IPS-18a (cell line): Measurements from ENCODE around the gene UTRN.

ENCODE experiments used
- H3K27ac ChIP-seq: one replicate; pipeline ENCODE4 v1.5.1; 2013; ENCODE audit warnings: low read length
- H3K27me3 ChIP-seq: one replicate; pipeline ENCODE4 v1.6.1; 2013; ENCODE audit warnings: mild to moderate bottlenecking, low read length; ENCODE audit not compliant: control insufficient read depth, insufficient read depth
- H3K36me3 ChIP-seq: one replicate; pipeline ENCODE4 v1.6.1; 2013; ENCODE audit warnings: low read depth, low read length; ENCODE audit not compliant: control insufficient read depth
- H3K4me1 ChIP-seq: one replicate; pipeline ENCODE4 v1.6.1; 2013; ENCODE audit warnings: low read depth, low read length; ENCODE audit not compliant: control insufficient read depth
- H3K4me3 ChIP-seq: one replicate; pipeline ENCODE4 v1.5.1; 2013; ENCODE audit warnings: low read length
- H3K9ac ChIP-seq: one replicate; pipeline ENCODE4 v1.6.1; 2013; ENCODE audit warnings: mild to moderate bottlenecking, low read length, moderate library complexity
- H3K9me3 ChIP-seq: one replicate; pipeline ENCODE4 v1.6.1; 2013; ENCODE audit warnings: low read depth, low read length; ENCODE audit not compliant: control insufficient read depth

UTRN gene

DNA sequence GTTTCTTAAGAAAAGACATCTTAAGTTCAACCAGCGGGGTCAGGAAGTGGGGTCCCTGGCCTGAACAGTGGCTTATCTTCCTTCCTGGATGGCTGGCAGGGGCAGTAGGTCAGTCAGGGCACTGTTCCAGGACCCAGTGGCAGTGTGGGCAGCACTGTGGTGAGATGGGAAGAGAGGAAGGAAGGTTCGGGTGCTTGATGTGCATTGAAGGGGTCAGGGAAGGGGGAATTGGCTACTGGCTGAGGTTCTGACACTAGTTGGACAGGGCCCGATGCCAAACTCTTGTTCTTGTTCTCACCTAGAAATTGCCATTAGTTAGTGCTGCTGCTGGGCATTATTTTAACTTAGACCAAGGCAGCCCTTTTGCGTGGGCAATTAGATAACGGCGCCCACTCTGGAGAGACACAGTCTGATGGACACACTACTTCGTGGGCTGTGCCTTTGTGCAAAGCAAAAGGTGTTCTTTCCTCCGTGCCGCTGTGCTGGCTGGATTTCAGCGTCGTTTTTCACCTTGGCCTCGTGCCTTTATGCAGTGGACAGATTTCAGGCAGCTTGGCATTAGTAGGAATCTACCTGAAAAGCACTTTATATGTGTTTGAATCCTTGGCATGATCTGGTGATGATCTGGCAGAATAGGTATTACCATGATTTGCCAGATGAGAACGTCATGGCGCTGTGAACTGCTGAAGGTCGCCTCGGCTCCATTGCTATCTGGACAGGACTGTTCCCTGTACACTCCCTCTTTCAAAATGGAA, 30.3 kb downstream of the UTRN start:
- H3K9me3 ChIP-seq = no peaks in the 10 kb centered on the region
- H3K27ac ChIP-seq = no peak overlapping the region
- H3K4me1 ChIP-seq = no peaks in the 10 kb centered on the region
- no peaks in the 10 kb centered on the region for H3K36me3 ChIP-seq
- no peak overlapping the region for H3K4me3 ChIP-seq
- H3K27me3 ChIP-seq = no peaks in the 10 kb centered on the region
- H3K9ac ChIP-seq = no peak overlapping the region

DNA sequence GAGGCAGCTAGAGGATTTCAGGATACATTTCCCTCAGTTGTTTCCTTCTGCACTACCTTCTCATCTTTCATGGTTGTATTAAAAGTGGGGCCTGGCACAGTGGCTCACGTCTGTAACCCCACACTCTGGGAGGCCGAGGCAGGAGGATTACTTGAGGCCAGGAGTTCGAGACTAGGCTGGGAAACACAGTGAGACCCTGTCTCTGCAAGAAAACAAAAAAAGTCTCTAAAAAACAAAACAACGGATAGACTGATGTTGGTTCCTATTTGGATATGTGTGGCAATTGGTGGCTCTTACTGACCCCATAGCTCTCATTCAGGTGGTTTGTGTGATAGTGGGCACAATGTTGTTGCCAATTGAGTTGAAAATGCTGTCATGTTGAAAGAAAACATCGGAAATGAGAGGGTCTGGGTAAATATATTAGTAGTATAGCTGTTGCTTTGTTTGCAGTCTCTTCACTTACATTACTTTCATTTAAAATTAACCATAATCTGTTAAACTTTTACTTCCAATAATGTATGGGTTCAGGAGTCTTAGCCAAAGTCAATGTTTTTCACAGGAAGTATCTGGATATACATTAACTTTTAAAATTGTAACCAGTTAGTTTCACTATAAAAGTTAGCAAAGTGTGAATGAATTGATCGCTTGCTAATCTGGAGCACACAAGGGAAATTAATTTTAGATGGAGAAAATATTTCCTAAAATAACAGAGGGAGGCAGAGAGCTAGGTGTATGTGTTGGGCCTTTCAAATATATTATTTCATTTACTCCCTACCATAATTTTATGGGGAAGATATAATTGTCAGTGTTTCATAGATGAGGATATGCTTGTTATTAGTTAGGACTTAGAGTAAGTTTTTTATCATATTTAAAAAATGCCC, 31.1 kb downstream of the UTRN start:
- Histone ChIP-seq H3K4me1 (peaks cover 7% of the 10 kb centered on the region), H3K36me3 (no peaks in the 10 kb centered on the region), H3K27ac (no peak overlapping the region), H3K9ac (no peak overlapping the region), H3K27me3 (no peaks in the 10 kb centered on the region), H3K4me3 (no peak overlapping the region), H3K9me3 (no peaks in the 10 kb centered on the region)

DNA sequence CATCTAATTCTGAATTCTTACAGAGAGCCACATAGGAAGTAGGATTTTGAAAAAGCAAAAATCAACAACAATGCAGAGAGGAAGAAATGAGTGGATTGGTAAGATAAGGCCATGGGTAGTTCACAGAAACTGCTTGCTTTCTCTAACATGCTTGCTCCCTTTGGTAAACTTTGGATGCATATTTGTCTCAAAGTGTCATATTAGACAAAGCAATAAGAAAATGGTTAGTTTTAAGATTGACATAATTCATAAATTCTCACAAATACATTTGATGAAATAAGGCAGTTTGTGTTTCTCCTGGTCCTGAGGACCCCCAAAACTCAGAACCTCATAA, 31.7 kb downstream of the UTRN start:
- peaks cover 7% of the 10 kb centered on the region for H3K4me1 ChIP-seq
- no peak overlapping the region for H3K4me3 ChIP-seq
- no peak overlapping the region for H3K27ac ChIP-seq
- H3K9ac ChIP-seq = no peak overlapping the region
- H3K36me3 ChIP-seq = no peaks in the 10 kb centered on the region
- H3K27me3 ChIP-seq = no peaks in the 10 kb centered on the region
- H3K9me3 ChIP-seq = no peaks in the 10 kb centered on the region

DNA sequence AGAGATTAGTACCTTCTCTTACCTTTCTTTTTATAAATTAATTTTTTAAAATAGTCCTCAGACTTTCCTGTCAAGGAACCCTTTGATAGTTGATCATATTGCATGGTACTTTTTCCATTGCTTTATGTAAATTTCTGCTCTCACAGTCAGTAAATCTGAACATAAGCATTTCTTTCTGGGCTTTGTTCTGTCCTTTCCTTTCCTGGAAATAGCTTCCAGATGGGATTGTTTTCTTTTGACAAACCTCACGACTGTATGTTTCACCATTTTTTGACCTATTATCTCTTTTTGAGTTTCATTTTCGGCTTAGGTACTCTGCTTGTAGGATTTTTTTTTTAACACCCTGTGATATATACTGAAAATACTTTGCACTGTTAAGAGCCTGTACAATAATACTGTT, 32.6 kb downstream of the UTRN start:
- H3K9me3 ChIP-seq = no peaks in the 10 kb centered on the region
- no peak overlapping the region for H3K4me3 ChIP-seq
- no peak overlapping the region for H3K9ac ChIP-seq
- no peak overlapping the region for H3K27ac ChIP-seq
- no peaks in the 10 kb centered on the region for H3K36me3 ChIP-seq
- no peaks in the 10 kb centered on the region for H3K27me3 ChIP-seq
- H3K4me1 ChIP-seq = peaks cover 7% of the 10 kb centered on the region

DNA sequence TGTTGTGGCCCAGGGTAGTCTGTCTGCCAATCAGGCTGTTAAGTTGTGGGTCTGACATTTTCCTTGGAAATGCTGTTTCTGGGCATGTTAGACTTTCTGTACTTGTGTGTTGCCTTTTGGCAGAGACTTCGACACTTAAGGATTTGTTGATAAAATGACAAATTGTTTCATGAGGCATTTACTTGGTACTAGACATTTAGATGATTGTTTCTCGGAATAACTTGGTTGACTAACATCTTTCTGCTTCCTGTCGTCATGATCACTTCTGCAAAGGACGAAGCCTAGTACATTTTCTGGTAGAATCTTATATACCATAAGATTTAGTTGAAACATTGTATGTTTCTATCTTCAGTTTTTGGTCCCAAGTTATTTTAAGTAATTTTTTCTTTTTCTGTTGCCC, 34.1 kb downstream of the UTRN start:
- no peak overlapping the region for H3K4me3 ChIP-seq
- no peak overlapping the region for H3K27ac ChIP-seq
- peaks cover 15% of the 10 kb centered on the region for H3K4me1 ChIP-seq
- H3K27me3 ChIP-seq = no peaks in the 10 kb centered on the region
- H3K9me3 ChIP-seq = no peaks in the 10 kb centered on the region
- H3K9ac ChIP-seq = no peak overlapping the region
- no peaks in the 10 kb centered on the region for H3K36me3 ChIP-seq

DNA sequence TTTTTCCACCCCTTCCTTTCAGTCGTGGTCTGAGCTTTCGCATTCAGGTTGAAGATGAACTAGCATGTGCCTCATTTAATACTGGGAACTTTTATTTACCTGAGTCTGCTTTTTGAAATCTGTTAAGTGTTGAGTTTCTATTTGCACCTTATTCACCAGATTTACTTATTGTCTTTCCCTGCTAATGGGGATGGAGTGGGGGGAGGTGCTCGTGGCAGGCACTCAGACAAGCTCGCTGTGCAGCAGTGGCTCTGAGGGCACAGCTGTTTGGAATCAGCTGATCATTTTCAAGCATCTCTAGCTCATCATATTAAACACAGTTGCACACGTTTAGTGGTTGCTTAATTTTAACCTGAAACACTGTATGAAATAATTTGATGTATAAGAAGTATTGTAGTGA, 35.6 kb downstream of the UTRN start:
- H3K36me3 ChIP-seq = no peaks in the 10 kb centered on the region
- H3K4me3 ChIP-seq = no peak overlapping the region
- no peak overlapping the region for H3K9ac ChIP-seq
- peaks cover 30% of the 10 kb centered on the region for H3K4me1 ChIP-seq
- no peak overlapping the region for H3K27ac ChIP-seq
- no peaks in the 10 kb centered on the region for H3K27me3 ChIP-seq
- H3K9me3 ChIP-seq = no peaks in the 10 kb centered on the region

DNA sequence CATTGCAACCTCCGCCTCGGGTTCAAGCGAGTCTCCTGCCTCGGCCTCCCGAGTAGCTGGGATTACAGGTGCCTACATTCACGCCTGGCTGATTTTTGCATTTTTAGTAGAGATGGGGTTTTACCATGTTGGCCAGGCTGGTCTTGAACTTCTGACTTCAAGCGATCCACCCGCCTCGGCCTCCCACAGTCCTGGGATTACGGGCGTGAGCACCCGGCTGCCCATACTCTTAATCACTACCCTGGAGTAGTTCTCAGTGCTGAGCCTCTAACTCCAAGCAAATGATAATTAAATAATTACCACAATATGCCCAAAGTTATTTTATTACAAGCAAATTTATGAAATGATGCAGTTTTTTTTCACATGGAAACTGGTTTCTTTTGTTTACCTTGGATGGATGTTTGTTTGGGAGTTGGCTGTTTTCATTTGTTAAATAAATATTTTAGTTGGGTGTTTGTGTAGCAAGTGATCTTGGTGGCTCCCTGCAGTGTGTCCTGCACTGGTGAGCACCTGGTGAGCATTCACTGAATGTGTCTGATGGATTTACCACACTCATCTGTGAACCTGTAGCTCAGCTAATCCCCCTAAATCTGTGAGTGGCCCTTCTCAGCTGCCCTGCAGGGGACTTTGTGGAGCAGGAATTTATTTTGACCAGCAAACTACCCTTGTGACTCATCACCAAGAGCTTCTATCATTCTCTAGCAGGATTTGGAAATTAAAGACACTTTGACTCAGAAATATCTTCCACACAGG, 36.9 kb downstream of the UTRN start:
- Histone ChIP-seq H3K9ac (no peak overlapping the region), H3K27ac (no peak overlapping the region), H3K4me1 (peaks cover 37% of the 10 kb centered on the region), H3K36me3 (no peaks in the 10 kb centered on the region), H3K9me3 (no peaks in the 10 kb centered on the region), H3K4me3 (no peak overlapping the region), H3K27me3 (no peaks in the 10 kb centered on the region)

DNA sequence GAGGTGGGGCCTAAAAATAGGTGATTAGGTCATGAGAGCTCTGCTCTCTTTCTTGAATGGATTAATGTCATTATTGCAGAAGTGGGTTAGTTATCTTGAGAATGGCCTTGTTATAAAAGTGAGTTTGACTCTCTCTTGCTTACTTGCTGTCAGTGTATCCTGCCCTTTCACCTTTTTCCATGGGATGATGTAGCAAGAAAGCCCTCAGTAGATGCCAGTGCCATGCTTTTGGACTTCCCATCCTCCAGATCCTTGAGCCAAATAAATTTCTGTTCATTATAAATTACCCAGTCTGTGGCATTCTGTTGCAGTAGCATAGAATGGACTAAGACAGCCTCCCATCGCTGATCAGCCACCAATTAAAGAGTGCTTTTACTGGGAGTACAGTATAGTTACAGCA, 40.1 kb downstream of the UTRN start:
- H3K9me3 ChIP-seq = no peaks in the 10 kb centered on the region
- H3K36me3 ChIP-seq = no peaks in the 10 kb centered on the region
- H3K27ac ChIP-seq = no peak overlapping the region
- no peak overlapping the region for H3K4me3 ChIP-seq
- H3K4me1 ChIP-seq = peaks cover 51% of the 10 kb centered on the region
- H3K9ac ChIP-seq = no peak overlapping the region
- no peaks in the 10 kb centered on the region for H3K27me3 ChIP-seq

DNA sequence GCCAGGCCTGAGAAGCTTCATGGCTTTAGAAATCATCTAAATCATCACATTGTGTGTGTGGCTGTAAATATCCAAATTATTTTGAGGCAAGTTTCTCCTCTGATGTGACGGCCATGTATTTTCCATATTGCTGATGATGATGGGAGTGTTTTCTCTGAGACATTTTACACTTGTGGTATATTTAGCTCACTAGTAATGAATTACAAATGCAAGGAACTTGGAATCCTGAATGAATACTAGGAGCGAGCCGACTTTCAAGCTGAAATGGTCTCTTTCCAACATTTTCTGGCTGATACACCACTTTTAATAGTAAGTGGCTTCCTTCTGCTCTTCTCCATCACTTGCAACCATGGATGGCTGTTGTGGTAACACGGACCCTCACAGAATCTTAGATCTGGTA, 41.3 kb downstream of the UTRN start:
- Histone ChIP-seq H3K9me3 (no peaks in the 10 kb centered on the region), H3K27me3 (no peaks in the 10 kb centered on the region), H3K4me1 (peaks cover 55% of the 10 kb centered on the region), H3K27ac (no peak overlapping the region), H3K36me3 (no peaks in the 10 kb centered on the region), H3K4me3 (no peak overlapping the region), H3K9ac (no peak overlapping the region)

DNA sequence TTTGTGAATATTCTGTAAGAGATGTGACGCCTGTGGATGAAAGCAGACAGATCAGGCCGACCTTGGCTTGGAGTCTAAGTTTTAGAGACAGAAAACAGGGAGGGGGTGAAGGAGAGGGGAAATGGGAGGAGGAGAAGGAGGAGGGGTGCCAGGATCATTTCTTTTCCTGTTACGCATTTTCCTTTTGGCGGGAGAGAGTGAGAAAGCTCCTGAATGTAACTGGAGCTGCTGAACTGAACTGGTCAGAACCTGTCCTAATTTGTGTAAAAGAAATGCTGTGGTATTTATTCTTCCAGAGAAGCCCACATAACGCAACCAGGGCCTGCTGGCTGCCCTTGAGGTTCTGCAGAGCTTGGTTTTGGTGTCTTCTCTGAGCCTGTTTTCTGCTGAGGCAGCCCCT, 41.9 kb downstream of the UTRN start:
- H3K36me3 ChIP-seq = no peaks in the 10 kb centered on the region
- H3K4me3 ChIP-seq = no peak overlapping the region
- H3K27me3 ChIP-seq = no peaks in the 10 kb centered on the region
- no peak overlapping the region for H3K27ac ChIP-seq
- peaks cover 61% of the 10 kb centered on the region for H3K4me1 ChIP-seq
- no peak overlapping the region for H3K9ac ChIP-seq
- no peaks in the 10 kb centered on the region for H3K9me3 ChIP-seq

DNA sequence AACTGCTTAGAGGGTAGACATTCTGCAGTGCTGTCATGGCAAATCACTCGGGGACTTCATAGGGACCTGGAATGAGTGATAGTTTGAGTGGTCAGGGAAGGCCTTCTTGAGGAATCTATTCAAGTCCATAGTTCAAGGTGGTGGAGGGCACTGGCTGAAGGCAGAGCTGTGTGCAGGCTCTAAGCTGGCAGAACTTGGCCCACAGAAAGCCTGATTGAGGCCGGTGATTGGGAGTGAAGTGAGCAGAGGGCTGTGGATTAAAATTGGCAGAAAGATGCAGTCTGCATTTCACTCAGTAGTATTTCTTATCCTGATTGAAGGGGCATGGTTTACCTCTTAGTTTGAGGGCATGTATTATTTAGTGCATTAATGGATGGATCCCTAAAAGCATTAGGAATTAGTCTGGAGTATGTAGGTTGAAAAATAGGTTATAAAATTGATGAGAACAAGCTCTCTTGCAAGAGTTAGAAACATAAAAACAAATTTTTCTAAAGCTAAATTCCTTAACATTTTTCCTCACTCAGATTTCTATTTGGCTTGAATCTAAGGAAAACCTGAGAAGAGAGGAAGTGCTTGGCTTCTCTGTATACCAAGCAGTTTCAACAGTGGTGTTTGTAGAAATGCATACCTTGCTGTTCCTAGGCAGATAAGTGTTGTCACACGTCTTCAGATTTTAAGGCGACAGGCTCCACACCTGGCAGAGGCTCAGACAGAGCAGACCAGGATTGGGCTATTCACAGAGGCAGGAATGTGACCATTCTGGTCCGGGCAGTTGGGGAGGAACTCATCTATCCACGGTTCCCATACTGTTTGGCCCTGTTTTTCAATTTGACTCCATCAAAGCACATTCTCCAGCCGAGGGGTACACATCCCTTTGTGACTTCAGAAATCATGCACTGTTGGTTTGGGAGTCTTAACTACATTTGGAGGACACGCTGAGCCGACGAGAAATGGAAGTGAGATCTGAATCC, 45.2 kb downstream of the UTRN start:
- peaks cover 44% of the 10 kb centered on the region for H3K4me1 ChIP-seq
- peak overlapping the region; percentile 25 for H3K27ac ChIP-seq
- peak overlapping the region; percentile 46 for H3K4me3 ChIP-seq
- no peaks in the 10 kb centered on the region for H3K27me3 ChIP-seq
- peak overlapping the region; percentile 28 for H3K9ac ChIP-seq
- no peaks in the 10 kb centered on the region for H3K9me3 ChIP-seq
- H3K36me3 ChIP-seq = no peaks in the 10 kb centered on the region
